ENCODE results near the gene HEATR1.

DNA sequence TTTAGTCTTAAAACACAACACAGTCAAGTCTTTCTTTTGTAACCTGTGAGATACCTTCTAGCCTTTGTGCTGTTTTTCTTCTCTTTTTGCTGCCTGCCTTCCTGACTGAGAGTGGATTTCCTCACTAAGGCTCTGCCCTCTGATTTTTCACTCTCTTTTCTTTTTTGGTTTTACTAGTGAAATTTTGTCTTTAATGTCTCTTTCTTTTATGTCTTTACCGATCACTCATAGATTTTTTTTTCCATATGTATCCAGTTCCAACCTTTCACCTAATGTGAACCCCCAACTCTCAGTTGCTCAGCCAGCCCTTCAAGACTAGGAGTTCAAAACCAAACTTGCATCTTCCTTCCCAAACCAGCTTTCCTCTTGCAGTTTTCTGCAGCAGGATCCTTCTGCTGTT is 74.0 kb downstream of the HEATR1 start:
- no peak for TF ChIP-seq POLR2A (IDR thresholded peaks at IDR 0.05)
- TF ChIP-seq, protein P1, sequence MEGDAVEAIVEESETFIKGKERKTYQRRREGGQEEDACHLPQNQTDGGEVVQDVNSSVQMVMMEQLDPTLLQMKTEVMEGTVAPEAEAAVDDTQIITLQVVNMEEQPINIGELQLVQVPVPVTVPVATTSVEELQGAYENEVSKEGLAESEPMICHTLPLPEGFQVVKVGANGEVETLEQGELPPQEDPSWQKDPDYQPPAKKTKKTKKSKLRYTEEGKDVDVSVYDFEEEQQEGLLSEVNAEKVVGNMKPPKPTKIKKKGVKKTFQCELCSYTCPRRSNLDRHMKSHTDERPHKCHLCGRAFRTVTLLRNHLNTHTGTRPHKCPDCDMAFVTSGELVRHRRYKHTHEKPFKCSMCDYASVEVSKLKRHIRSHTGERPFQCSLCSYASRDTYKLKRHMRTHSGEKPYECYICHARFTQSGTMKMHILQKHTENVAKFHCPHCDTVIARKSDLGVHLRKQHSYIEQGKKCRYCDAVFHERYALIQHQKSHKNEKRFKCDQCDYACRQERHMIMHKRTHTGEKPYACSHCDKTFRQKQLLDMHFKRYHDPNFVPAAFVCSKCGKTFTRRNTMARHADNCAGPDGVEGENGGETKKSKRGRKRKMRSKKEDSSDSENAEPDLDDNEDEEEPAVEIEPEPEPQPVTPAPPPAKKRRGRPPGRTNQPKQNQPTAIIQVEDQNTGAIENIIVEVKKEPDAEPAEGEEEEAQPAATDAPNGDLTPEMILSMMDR (IDR thresholded peaks at IDR 0.05) = no peak
